Cardiac fibroblast (primary cell): ENCODE data around the gene C3orf18.

ENCODE experiments used
- DNase-seq, 2 donors: peaks; one replicate each; pipeline versions ENCODE4 v3.0.0 to v3.0.0-alpha.2; 2010; ENCODE audit warnings: low read depth in 2 of 2
- H3K4me3 ChIP-seq, 2 donors: replicated peaks in 1 of 2; 1 replicate in 1 of 2; 2 replicates in 1 of 2; pipeline ENCODE4 v1.5.1; 2011; ENCODE audit warnings: low read depth in 2 of 2, low read length in 2 of 2, mild to moderate bottlenecking in 2 of 2, moderate library complexity in 1 of 2
- CTCF ChIP-seq: IDR thresholded peaks from one replicate; pipeline ENCODE4 v1.5.1; 2011; ENCODE audit warnings: low read depth, mild to moderate bottlenecking, low read length, inconsistent platforms

Gene C3orf18

GRCh38 chr3:50551054-50551659 lies 16.4 kb downstream of the C3orf18 start:
- no peak for TF ChIP-seq CTCF
- H3K4me3 ChIP-seq, result no peak overlapping the region
- DNase-seq, result peak in 1 of 2 donors; percentile 32

- peak; percentile 82 for TF ChIP-seq CTCF
- peak; percentile 48 to 49 for DNase-seq
- H3K4me3 ChIP-seq, result no peak overlapping the region
Observed at GRCh38 chr3:50550079-50550736, 17.3 kb downstream of the C3orf18 start.

- H3K4me3 ChIP-seq, result no peak overlapping the region
- no peak for DNase-seq
- no peak for TF ChIP-seq CTCF
Observed at GRCh38 chr3:50549226-50549625, 18.3 kb downstream of the C3orf18 start.

GRCh38 chr3:50545781-50546180 lies 21.8 kb downstream of the C3orf18 start:
- no peak for DNase-seq
- no peak for TF ChIP-seq CTCF
- no peak overlapping the region for H3K4me3 ChIP-seq

- peak; percentile 93 for TF ChIP-seq CTCF
- peak; percentile 66 to 69 for DNase-seq
- H3K4me3 ChIP-seq, result no peak overlapping the region
Observed at GRCh38 chr3:50542177-50543034, 25.1 kb downstream of the C3orf18 start.

- TF ChIP-seq CTCF, result no peak
- no peak overlapping the region for H3K4me3 ChIP-seq
- DNase-seq, result no peak
Observed at GRCh38 chr3:50539356-50540286, 27.9 kb downstream of the C3orf18 start.
